K562 (cell line): ENCODE measurements around the gene UBE2D2. TPM values are rescaled to one million over a fixed set of nuclear protein-coding genes. Genes with fewer than 3 reads are reported as not detected.
A peak's percentile ranks its signal among the peaks of the same experiment; 100 is the strongest.

Experiments
- ATAC-seq: fragments of 200-7000 bp; cut with Tn5 transposase; 3 replicates; pipeline ENCODE4 v1.9.1; 2020; ENCODE audit warnings: moderate library complexity
- BruUV-seq: library from RNA; stranded (reverse); fragments of 400-500 nt; replicated peaks from 2 replicates; lab custom pipeline; 2021; lab: Mats Ljungman, UMichigan
- CTCF ChIA-PET: fragments of 300-600 bp; formaldehyde crosslinking; extraction: SDS; loops from one replicate; lab custom pipeline; 2021; ENCODE audit warnings: low intra/inter-chr PET ratio; lab: Yijun Ruan, JAX
- POLR2A ChIA-PET: fragments of 300-600, 350-650 bp; sonication (Branson Sonifier 250); formaldehyde crosslinking; extraction: SDS; loops from one replicate; lab custom pipeline; 2021; ENCODE audit warnings: antibody characterized with exemption, inconsistent platforms; lab: Yijun Ruan, JAX
- DNase-seq, 4 experiments: peaks; one replicate each; pipeline versions ENCODE4 v3.0.0 to v3.0.0-alpha.2; 2011 to 2018; ENCODE audit warnings: low spot score in 3 of 4, mixed read lengths in 3 of 4; ENCODE audit errors: extremely low read depth in 1 of 4
- FAIRE-seq: peaks from 2 replicates; lab custom pipeline; 2011; peaks lifted over from hg19 to GRCh38; lab: Jason Lieb, UNC
- H2AFZ ChIP-seq: 2 replicates; pipeline ENCODE4 v1.6.0; 2011; ENCODE audit warnings: low read depth, low read length, control low read depth, inconsistent platforms
- H3K27ac ChIP-seq: fragments of 200-600 bp; 3 replicates; pipeline ENCODE4 v1.8.0; 2011; ENCODE audit warnings: low read depth, mild to moderate bottlenecking, control low read depth, inconsistent platforms, low read length, moderate library complexity, mixed read lengths; ENCODE audit errors: extremely low read depth
- H3K27me3 ChIP-seq, 2 experiments: fragments of 300-600 bp in 1 of 2; 2 replicates in 1 of 2; 3 replicates in 1 of 2; pipeline versions ENCODE4 v1.6.0 to v1.8.0; 2011; ENCODE audit warnings: inconsistent platforms in 2 of 2, low read length in 2 of 2, mild to moderate bottlenecking in 1 of 2, mixed read lengths in 1 of 2, moderate library complexity in 1 of 2; ENCODE audit not compliant: control insufficient read depth in 2 of 2, insufficient read depth in 2 of 2
- H3K36me3 ChIP-seq: fragments of 300-600 bp; 3 replicates; pipeline ENCODE4 v1.8.0; 2011; ENCODE audit warnings: mild to moderate bottlenecking, low read length, inconsistent platforms; ENCODE audit not compliant: control insufficient read depth, insufficient read depth
- H3K4me1 ChIP-seq, 2 experiments: fragments of 200-600 bp in 1 of 2; replicated peaks in 1 of 2; 2 replicates in 1 of 2; 3 replicates in 1 of 2; pipeline versions ENCODE4 v1.5.1 to v1.8.0; 2011; ENCODE audit warnings: inconsistent platforms in 2 of 2, low read length in 2 of 2, mild to moderate bottlenecking in 1 of 2, mixed read lengths in 1 of 2, moderate library complexity in 1 of 2; ENCODE audit not compliant: control insufficient read depth in 2 of 2, insufficient read depth in 2 of 2
- H3K4me2 ChIP-seq: 2 replicates; pipeline ENCODE4 v1.6.1; 2011; ENCODE audit warnings: low read length, control low read depth, inconsistent platforms, mixed read lengths; ENCODE audit not compliant: insufficient read depth
- H3K4me3 ChIP-seq: fragments of 200-600 bp; sonication (generic), shearing (Covaris generic); 2 replicates; pipeline ENCODE4 v1.5.1; 2016; ENCODE audit warnings: control low read depth, inconsistent platforms
- H3K79me2 ChIP-seq: fragments of 200-600 bp; 3 replicates; pipeline ENCODE4 v1.8.0; 2011; ENCODE audit warnings: low read length, inconsistent platforms; ENCODE audit not compliant: control insufficient read depth, insufficient read depth
- H3K9ac ChIP-seq, 2 experiments: 2 replicates each; pipeline versions ENCODE4 v1.6.0 to v1.6.1; 2011; ENCODE audit warnings: low read depth in 2 of 2, low read length in 2 of 2, control low read depth in 1 of 2, inconsistent platforms in 1 of 2, mild to moderate bottlenecking in 1 of 2, mixed read lengths in 1 of 2; ENCODE audit not compliant: insufficient read depth in 1 of 2
- H3K9me1 ChIP-seq: one replicate; pipeline ENCODE4 v1.6.0; 2011; ENCODE audit warnings: inconsistent platforms, mild to moderate bottlenecking, low read length, moderate library complexity; ENCODE audit not compliant: control insufficient read depth, insufficient read depth
- H3K9me3 ChIP-seq: replicated peaks from 2 replicates; pipeline ENCODE4 v1.5.1; 2011; ENCODE audit warnings: low read depth, low read length, inconsistent platforms; ENCODE audit not compliant: control insufficient read depth, insufficient read depth
- H4K20me1 ChIP-seq: replicated peaks from 2 replicates; pipeline ENCODE4 v1.6.1; 2011; ENCODE audit warnings: low read length, inconsistent platforms, mixed read lengths; ENCODE audit not compliant: control insufficient read depth, insufficient read depth
- GTF2F1 ChIP-seq: IDR thresholded peaks from 2 replicates; pipeline ENCODE4 v1.6.1; 2011; ENCODE audit warnings: low read depth, low read length, improper control_type of control experiment
- HOXB6 ChIP-seq: fragments of 250-450 bp; sonication (Bioruptor Pico); IDR thresholded peaks from 2 replicates; pipeline ENCODE4 v1.5.1; 2022; ENCODE audit warnings: mild to moderate bottlenecking, borderline replicate concordance
- NCOA2 ChIP-seq, 2 experiments: fragments of 450-650 bp; IDR thresholded peaks; 2 replicates each; pipeline ENCODE4 v1.6.1; 2018; ENCODE audit warnings: mild to moderate bottlenecking in 2 of 2, moderate library complexity in 1 of 2; ENCODE audit not compliant: partially characterized antibody in 2 of 2
- NR2C1 ChIP-seq, 2 experiments: fragments of 450-650 bp; IDR thresholded peaks; 2 replicates each; pipeline ENCODE4 v1.6.1; 2017; ENCODE audit warnings: mild to moderate bottlenecking in 2 of 2, antibody characterized with exemption in 1 of 2, inconsistent platforms in 1 of 2, missing compliant biosample characterization in 1 of 2, missing genetic modification characterization in 1 of 2
- POLR3A ChIP-seq: IDR thresholded peaks from 2 replicates; pipeline ENCODE4 v1.6.1; 2011; ENCODE audit warnings: borderline replicate concordance, mild to moderate bottlenecking, moderate library complexity; ENCODE audit not compliant: insufficient read length, insufficient read depth; ENCODE audit errors: extremely low read depth
- RAD51 ChIP-seq: fragments of 450-650 bp; IDR thresholded peaks from 2 replicates; pipeline ENCODE4 v1.7.1; 2016; ENCODE audit warnings: low read depth, mild to moderate bottlenecking, borderline replicate concordance
- YY1 ChIP-seq, 3 experiments: IDR thresholded peaks; 2 replicates each; pipeline ENCODE4 v1.6.1; 2011; ENCODE audit warnings: low read length in 2 of 3, mild to moderate bottlenecking in 2 of 3, moderate library complexity in 2 of 3, borderline replicate concordance in 1 of 3, control low read depth in 1 of 3, low read depth in 1 of 3; ENCODE audit not compliant: insufficient read depth in 3 of 3, insufficient replicate concordance in 2 of 3, control insufficient read depth in 1 of 3, insufficient read length in 1 of 3; ENCODE audit errors: extremely low read depth in 1 of 3
- WGBS: fragments of 100-300 bp; shearing (Covaris generic); methylation state at CpG from one replicate; pipeline ENCODE4 v1.1.6; 2016; ENCODE audit warnings: low coverage, mixed read lengths; ENCODE audit not compliant: insufficient coverage; ENCODE audit errors: missing lambda C conversion rate; 5-methylcytosine and 5-hydroxymethylcytosine counted together
- in situ Hi-C: fragments of 300-500 bp; cut with MboI; formaldehyde crosslinking; loops from 4 replicates; pipeline ENCODE4 v1.15.0; 2018; ENCODE audit warnings: inconsistent platforms, mixed read lengths
- intact Hi-C: fragments of 100-400 bp; cut with micrococcal nuclease; formaldehyde crosslinking; loops from 2 replicates; pipeline ENCODE4 v1.14.2; 2022
- polyA plus RNA-seq, 8 experiments: library from polyadenylated mRNA; depleted of rRNA in 4 of 8; stranded (reverse) in 5 of 8; unstranded in 3 of 8; fragments of >200 nt; fragmentation: Nextera tagmentation in 2 of 8; fragmentation: Illumina TruSeq in 1 of 8; extraction: Ambion mirVana in 2 of 8; extraction: Trizol in 1 of 8; gene quantifications; 2 replicates each; pipeline versions ENCODE4 v1.2.1 to v1.2.3, GENCODE V29; 2011 to 2014; ENCODE audit warnings: inconsistent platforms in 1 of 8, missing spikeins in 1 of 8
- total RNA-seq, 7 experiments: library from RNA; depleted of rRNA in 6 of 7; stranded (reverse); fragments of >200 nt in 6 of 7; fragmentation: Illumina TruSeq in 2 of 7; extraction: Trizol in 2 of 7; gene quantifications; 2 replicates each; pipeline versions ENCODE4 v1.2.1 to v1.2.3, GENCODE V29; 2011 to 2021; ENCODE audit warnings: low replicate concordance in 1 of 7
- TF ChIP-seq, protein P1 (sequence below): fragments of 250-450 bp; sonication (Bioruptor Pico); IDR thresholded peaks from 2 replicates; pipeline ENCODE4 v1.4.0; 2020
- TF ChIP-seq, protein P2 (sequence below): sonication (generic); formaldehyde crosslinking; IDR thresholded peaks from 2 replicates; pipeline ENCODE4 v1.8.0; 2022; ENCODE audit warnings: missing genetic modification reagents, mild to moderate bottlenecking, borderline replicate concordance

Gene UBE2D2
- total and polyA plus RNA-seq, 9 of the 15 experiments (the other 6 are each of a cell fraction or from before 2014, with no cell fraction given): 53.6 to 198 (median 122) TPM

DNA sequence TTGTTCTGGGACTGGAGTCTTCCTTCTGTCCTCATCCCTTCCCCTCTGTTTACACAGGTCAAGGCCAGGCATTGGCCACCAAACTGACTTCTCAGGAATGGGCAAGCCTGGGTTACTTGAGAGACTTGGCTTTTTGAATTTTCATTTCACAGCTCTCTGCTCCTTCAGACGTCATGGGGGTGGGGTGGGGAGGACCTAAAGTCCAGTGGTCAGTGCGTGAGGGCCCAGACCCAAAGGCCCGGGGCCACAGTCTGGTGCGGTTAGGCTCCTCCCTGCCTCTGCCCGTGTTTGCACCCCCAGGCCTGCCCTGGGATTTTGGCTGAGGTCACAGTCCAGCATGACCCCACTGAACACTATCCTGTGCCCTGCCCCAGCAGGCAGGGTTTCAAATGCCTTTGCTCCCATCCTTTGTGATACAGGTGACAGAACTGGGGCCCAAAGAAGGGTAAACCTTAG, 82.9 kb downstream of the UBE2D2 start:
- WGBS: 48% methylated on average over 2 of the region's 5 CpGs
- peak overlapping the region in 1 of 2 experiments; percentile 72; a peak in 1 of 4 replicates for H3K9ac ChIP-seq
- no peak overlapping the region for H3K4me3 ChIP-seq
- ChIA-PET CTCF (no interaction called here), POLR2A (interaction anchor here (0.7 kb wide), 1 partner anchor 206 kb away, joined by 3 read pairs; no protein-coding TSS in a partner anchor)
- H3K27me3 ChIP-seq: no peaks in the 10 kb centered on the region
- in situ Hi-C loops: no loop called here
- DNase-seq: no peak
- peaks cover 36 to 47% of the 10 kb centered on the region in 2 experiments for H3K4me1 ChIP-seq
- no peaks in the 10 kb centered on the region for H4K20me1 ChIP-seq
- no TSS peak for BruUV-seq
- no peak for ATAC-seq
- no peak for FAIRE-seq
- no peaks in the 10 kb centered on the region for H3K36me3 ChIP-seq
- no peaks in the 10 kb centered on the region for H3K9me1 ChIP-seq
- H3K27ac ChIP-seq: peak overlapping the region; percentile 29; the same call in 2 of the 3 replicates
- TF ChIP-seq RAD51: no peak
- TF ChIP-seq POLR3A: no peak
- no peak for TF ChIP-seq NCOA2 (IDR thresholded peaks at IDR 0.05; ENCODE audit: partially characterized antibody in 2 of 2)
- no peak for TF ChIP-seq HOXB6 (CRISPR knock-in tag)
- TF ChIP-seq, protein P1, sequence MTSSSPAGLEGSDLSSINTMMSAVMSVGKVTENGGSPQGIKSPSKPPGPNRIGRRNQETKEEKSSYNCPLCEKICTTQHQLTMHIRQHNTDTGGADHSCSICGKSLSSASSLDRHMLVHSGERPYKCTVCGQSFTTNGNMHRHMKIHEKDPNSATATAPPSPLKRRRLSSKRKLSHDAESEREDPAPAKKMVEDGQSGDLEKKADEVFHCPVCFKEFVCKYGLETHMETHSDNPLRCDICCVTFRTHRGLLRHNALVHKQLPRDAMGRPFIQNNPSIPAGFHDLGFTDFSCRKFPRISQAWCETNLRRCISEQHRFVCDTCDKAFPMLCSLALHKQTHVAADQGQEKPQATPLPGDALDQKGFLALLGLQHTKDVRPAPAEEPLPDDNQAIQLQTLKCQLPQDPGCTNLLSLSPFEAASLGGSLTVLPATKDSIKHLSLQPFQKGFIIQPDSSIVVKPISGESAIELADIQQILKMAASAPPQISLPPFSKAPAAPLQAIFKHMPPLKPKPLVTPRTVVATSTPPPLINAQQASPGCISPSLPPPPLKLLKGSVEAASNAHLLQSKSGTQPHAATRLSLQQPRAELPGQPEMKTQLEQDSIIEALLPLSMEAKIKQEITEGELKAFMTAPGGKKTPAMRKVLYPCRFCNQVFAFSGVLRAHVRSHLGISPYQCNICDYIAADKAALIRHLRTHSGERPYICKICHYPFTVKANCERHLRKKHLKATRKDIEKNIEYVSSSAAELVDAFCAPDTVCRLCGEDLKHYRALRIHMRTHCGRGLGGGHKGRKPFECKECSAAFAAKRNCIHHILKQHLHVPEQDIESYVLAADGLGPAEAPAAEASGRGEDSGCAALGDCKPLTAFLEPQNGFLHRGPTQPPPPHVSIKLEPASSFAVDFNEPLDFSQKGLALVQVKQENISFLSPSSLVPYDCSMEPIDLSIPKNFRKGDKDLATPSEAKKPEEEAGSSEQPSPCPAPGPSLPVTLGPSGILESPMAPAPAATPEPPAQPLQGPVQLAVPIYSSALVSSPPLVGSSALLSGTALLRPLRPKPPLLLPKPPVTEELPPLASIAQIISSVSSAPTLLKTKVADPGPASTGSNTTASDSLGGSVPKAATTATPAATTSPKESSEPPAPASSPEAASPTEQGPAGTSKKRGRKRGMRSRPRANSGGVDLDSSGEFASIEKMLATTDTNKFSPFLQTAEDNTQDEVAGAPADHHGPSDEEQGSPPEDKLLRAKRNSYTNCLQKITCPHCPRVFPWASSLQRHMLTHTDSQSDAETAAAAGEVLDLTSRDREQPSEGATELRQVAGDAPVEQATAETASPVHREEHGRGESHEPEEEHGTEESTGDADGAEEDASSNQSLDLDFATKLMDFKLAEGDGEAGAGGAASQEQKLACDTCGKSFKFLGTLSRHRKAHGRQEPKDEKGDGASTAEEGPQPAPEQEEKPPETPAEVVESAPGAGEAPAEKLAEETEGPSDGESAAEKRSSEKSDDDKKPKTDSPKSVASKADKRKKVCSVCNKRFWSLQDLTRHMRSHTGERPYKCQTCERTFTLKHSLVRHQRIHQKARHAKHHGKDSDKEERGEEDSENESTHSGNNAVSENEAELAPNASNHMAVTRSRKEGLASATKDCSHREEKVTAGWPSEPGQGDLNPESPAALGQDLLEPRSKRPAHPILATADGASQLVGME: no peak
- no peak for TF ChIP-seq NR2C1 (IDR thresholded peaks at IDR 0.05)
- TF ChIP-seq NR2C1 (tag; IDR thresholded peaks at IDR 0.05): no peak
- TF ChIP-seq, protein P2, sequence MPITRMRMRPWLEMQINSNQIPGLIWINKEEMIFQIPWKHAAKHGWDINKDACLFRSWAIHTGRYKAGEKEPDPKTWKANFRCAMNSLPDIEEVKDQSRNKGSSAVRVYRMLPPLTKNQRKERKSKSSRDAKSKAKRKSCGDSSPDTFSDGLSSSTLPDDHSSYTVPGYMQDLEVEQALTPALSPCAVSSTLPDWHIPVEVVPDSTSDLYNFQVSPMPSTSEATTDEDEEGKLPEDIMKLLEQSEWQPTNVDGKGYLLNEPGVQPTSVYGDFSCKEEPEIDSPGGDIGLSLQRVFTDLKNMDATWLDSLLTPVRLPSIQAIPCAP (CRISPR knock-in tag): no peak
- TF ChIP-seq YY1 (IDR thresholded peaks at IDR 0.05; ENCODE audit: borderline replicate concordance in 1 of 3, control insufficient read depth in 1 of 3, extremely low read depth in 1 of 3, insufficient read depth in 3 of 3, insufficient read length in 1 of 3, insufficient replicate concordance in 2 of 3, low read depth in 1 of 3, low read length in 2 of 3): no peak
- no peak for TF ChIP-seq GTF2F1
- TF ChIP-seq, all 486 proteins: peak for 0
- intact Hi-C loops: no loop called here
- Histone ChIP-seq H3K9me3 (no peaks in the 10 kb centered on the region), H3K4me2 (no peak overlapping the region), H3K79me2 (peaks cover 15% of the 10 kb centered on the region), H2AFZ (no peak overlapping the region)
